HL-60 (cell line): Measurements from ENCODE around the gene DIAPH2.
"Not testable (repeated sequence)": the region's sequence is repeated elsewhere in the genome, so short reads cannot be mapped to it uniquely, and the experiment has no call there.

ENCODE experiments used
- DNase-seq, 2 experiments: peaks; one replicate each; pipeline ENCODE4 v3.0.0-alpha.2; 2010 to 2020; ENCODE audit warnings: low read depth in 1 of 2, low spot score in 1 of 2
- H3K27ac ChIP-seq: fragments of 250-450 bp; sonication (Bioruptor Pico); replicated peaks from 2 replicates; pipeline ENCODE4 v1.5.1; 2020; ENCODE audit warnings: mild to moderate bottlenecking, moderate library complexity
- H3K27me3 ChIP-seq: fragments of 250-450 bp; sonication (Bioruptor Pico); 2 replicates; pipeline ENCODE4 v1.5.1; 2021; ENCODE audit warnings: mild to moderate bottlenecking, moderate library complexity; ENCODE audit not compliant: insufficient read depth, poor library complexity, severe bottlenecking
- H3K4me3 ChIP-seq: replicated peaks from 2 replicates; pipeline ENCODE4 v1.5.1; 2011; ENCODE audit warnings: mild to moderate bottlenecking, control low read depth, low read length; ENCODE audit not compliant: insufficient read depth
- CTCF ChIP-seq: IDR thresholded peaks from one replicate; pipeline ENCODE4 v1.5.1; 2011; ENCODE audit warnings: low read length, control low read depth, inconsistent platforms; ENCODE audit not compliant: insufficient read depth
- GABPA ChIP-seq: IDR thresholded peaks from 2 replicates; pipeline ENCODE4 v1.6.1; 2012; ENCODE audit warnings: low read depth
- POLR2AphosphoS5 ChIP-seq: IDR thresholded peaks from 2 replicates; pipeline ENCODE4 v1.6.1; 2012; ENCODE audit warnings: low read depth
- REST ChIP-seq: IDR thresholded peaks from 2 replicates; pipeline ENCODE4 v1.6.1; 2012; ENCODE audit warnings: low read depth; ENCODE audit not compliant: insufficient replicate concordance
- SPI1 ChIP-seq: IDR thresholded peaks from 2 replicates; pipeline ENCODE4 v1.6.1; 2012; ENCODE audit warnings: low read depth, mild to moderate bottlenecking, borderline replicate concordance

DIAPH2 gene

GRCh38 chrX:96721354-96721753 lies 36.7 kb downstream of the DIAPH2 start:
- no peak for DNase-seq
- H3K27me3 ChIP-seq = no peaks in the 10 kb centered on the region
- TF ChIP-seq GABPA (no peak), CTCF (no peak)
- H3K27ac ChIP-seq = no peak overlapping the region
- H3K4me3 ChIP-seq = no peak overlapping the region

GRCh38 chrX:96722781-96723180 lies 38.1 kb downstream of the DIAPH2 start:
- TF ChIP-seq POLR2AphosphoS5 (no peak), CTCF (no peak), SPI1 (no peak), GABPA (no peak), REST (no peak)
- no peaks in the 10 kb centered on the region for H3K27me3 ChIP-seq
- peak in 1 of 2 experiments; percentile 20 for DNase-seq
- H3K27ac ChIP-seq = no peak overlapping the region
- no peak overlapping the region for H3K4me3 ChIP-seq

- no peak overlapping the region for H3K4me3 ChIP-seq
- no peak overlapping the region for H3K27ac ChIP-seq
- TF ChIP-seq REST (no peak), POLR2AphosphoS5 (no peak)
- H3K27me3 ChIP-seq = no peaks in the 10 kb centered on the region
- DNase-seq = no peak
These were observed 44.4 kb downstream of the DIAPH2 start for GRCh38 chrX:96729053-96729452.

- TF ChIP-seq GABPA (no peak), CTCF (no peak), SPI1 (no peak), POLR2AphosphoS5 (no peak), REST (no peak)
- DNase-seq = no peak
- no peak overlapping the region for H3K4me3 ChIP-seq
- no peaks in the 10 kb centered on the region for H3K27me3 ChIP-seq
- no peak overlapping the region for H3K27ac ChIP-seq
These were observed 45.4 kb downstream of the DIAPH2 start for GRCh38 chrX:96729868-96730643.

GRCh38 chrX:96731000-96731399 lies 46.4 kb downstream of the DIAPH2 start:
- not testable (repeated sequence) for DNase-seq

More at GRCh38 chrX:96731000-96731399, 46.4 kb downstream of the DIAPH2 start:
- not testable (repeated sequence) for H3K4me3 ChIP-seq, H3K27ac ChIP-seq, H3K27me3 ChIP-seq
